H9 (cell line): Measurements from ENCODE around the gene ADGB. TPM values are rescaled to one million over a fixed set of nuclear protein-coding genes. Genes with fewer than 3 reads are reported as not detected.

ENCODE experiments used
- DNase-seq: peaks from one replicate; pipeline ENCODE4 v3.0.0-alpha.2; 2017
- H2AFZ ChIP-seq: one replicate; pipeline ENCODE4 v1.6.1; 2013; ENCODE audit warnings: mild to moderate bottlenecking, low read length, control low read depth, moderate library complexity
- H2AK5ac ChIP-seq: 2 replicates; pipeline ENCODE4 v1.6.1; 2013; ENCODE audit warnings: low read length, control low read depth, mixed read lengths; ENCODE audit not compliant: insufficient read length
- H2BK120ac ChIP-seq: one replicate; pipeline ENCODE4 v1.6.1; 2013; ENCODE audit warnings: low read depth, mild to moderate bottlenecking, low read length, control low read depth, inconsistent platforms; ENCODE audit not compliant: poor library complexity, severe bottlenecking
- H2BK12ac ChIP-seq: 2 replicates; pipeline ENCODE4 v1.6.1; 2013; ENCODE audit warnings: low read length, control low read depth, mixed read lengths, low read depth; ENCODE audit not compliant: insufficient read length
- H2BK15ac ChIP-seq: 2 replicates; pipeline ENCODE4 v1.6.1; 2013; ENCODE audit warnings: low read depth, low read length, control low read depth
- H2BK20ac ChIP-seq: one replicate; pipeline ENCODE4 v1.6.1; 2013; ENCODE audit warnings: low read depth, mild to moderate bottlenecking, low read length, control low read depth, inconsistent platforms; ENCODE audit not compliant: poor library complexity, severe bottlenecking
- H2BK5ac ChIP-seq: 2 replicates; pipeline ENCODE4 v1.6.1; 2013; ENCODE audit warnings: low read length, control low read depth, mixed read lengths; ENCODE audit not compliant: insufficient read length
- H3K14ac ChIP-seq: 2 replicates; pipeline ENCODE4 v1.6.1; 2013; ENCODE audit warnings: low read length, control low read depth; ENCODE audit not compliant: insufficient read depth
- H3K18ac ChIP-seq: 2 replicates; pipeline ENCODE4 v1.6.1; 2013; ENCODE audit warnings: low read depth, mild to moderate bottlenecking, mixed read lengths, low read length, control low read depth; ENCODE audit not compliant: insufficient read length
- H3K23ac ChIP-seq: 2 replicates; pipeline ENCODE4 v1.6.1; 2013; ENCODE audit warnings: low read length, control low read depth, mixed read lengths, low read depth; ENCODE audit not compliant: insufficient read length
- H3K23me2 ChIP-seq: 2 replicates; pipeline ENCODE4 v1.6.1; 2013; ENCODE audit warnings: low read depth, mild to moderate bottlenecking, mixed read lengths, low read length, control low read depth; ENCODE audit not compliant: insufficient read length, poor library complexity, severe bottlenecking
- H3K27ac ChIP-seq: 2 replicates; pipeline ENCODE4 v1.5.1; 2013; ENCODE audit warnings: low read length, control low read depth, mixed read lengths, low read depth; ENCODE audit not compliant: insufficient read length
- H3K27me3 ChIP-seq: 2 replicates; pipeline ENCODE4 v1.6.1; 2013; ENCODE audit warnings: low read length, control low read depth, inconsistent platforms; ENCODE audit not compliant: insufficient read depth
- H3K4ac ChIP-seq: 2 replicates; pipeline ENCODE4 v1.6.1; 2013; ENCODE audit warnings: low read depth, mild to moderate bottlenecking, control low read depth, inconsistent platforms, low read length, moderate library complexity
- H3K4me1 ChIP-seq: 2 replicates; pipeline ENCODE4 v1.6.1; 2013; ENCODE audit warnings: low read length, control low read depth, inconsistent platforms; ENCODE audit not compliant: insufficient read depth
- H3K4me2 ChIP-seq: 2 replicates; pipeline ENCODE4 v1.6.1; 2013; ENCODE audit warnings: low read length, control low read depth, mixed read lengths; ENCODE audit not compliant: insufficient read length, insufficient read depth
- H3K56ac ChIP-seq: 2 replicates; pipeline ENCODE4 v1.6.1; 2013; ENCODE audit warnings: low read depth, mild to moderate bottlenecking, mixed read lengths, low read length, control low read depth; ENCODE audit not compliant: insufficient read length
- H3K79me1 ChIP-seq: 2 replicates; pipeline ENCODE4 v1.6.1; 2013; ENCODE audit warnings: low read depth, mild to moderate bottlenecking, moderate library complexity, low read length, control low read depth, inconsistent platforms; ENCODE audit not compliant: insufficient read depth, poor library complexity, severe bottlenecking
- H3K79me2 ChIP-seq: 2 replicates; pipeline ENCODE4 v1.6.1; 2013; ENCODE audit warnings: low read length, control low read depth, inconsistent platforms; ENCODE audit not compliant: insufficient read depth
- H3K9ac ChIP-seq: 2 replicates; pipeline ENCODE4 v1.6.1; 2013; ENCODE audit warnings: low read length, control low read depth, mixed read lengths; ENCODE audit not compliant: insufficient read length; ENCODE audit errors: extremely low read depth
- H3K9me3 ChIP-seq: one replicate; pipeline ENCODE4 v1.6.1; 2013; ENCODE audit warnings: low read depth, low read length, inconsistent platforms; ENCODE audit not compliant: control insufficient read depth
- H3T11ph ChIP-seq: one replicate; pipeline ENCODE4 v1.6.1; 2013; ENCODE audit warnings: mild to moderate bottlenecking, low read length, control low read depth, inconsistent platforms
- H4K20me1 ChIP-seq: one replicate; pipeline ENCODE4 v1.6.1; 2013; ENCODE audit not compliant: control insufficient read depth, insufficient read length, insufficient read depth
- H4K5ac ChIP-seq: 2 replicates; pipeline ENCODE4 v1.6.1; 2013; ENCODE audit warnings: low read depth, mild to moderate bottlenecking, mixed read lengths, low read length, control low read depth; ENCODE audit not compliant: insufficient read length
- H4K8ac ChIP-seq: replicated peaks from 2 replicates; pipeline ENCODE4 v1.6.1; 2013; ENCODE audit warnings: low read length, control low read depth, mixed read lengths, low read depth; ENCODE audit not compliant: insufficient read length
- H4K91ac ChIP-seq: 2 replicates; pipeline ENCODE4 v1.6.1; 2013; ENCODE audit warnings: low read depth, mild to moderate bottlenecking, moderate library complexity, mixed read lengths, low read length, control low read depth; ENCODE audit not compliant: insufficient read length
- H3K27ac Mint-ChIP-seq, 3 experiments: 2 replicates in 2 of 3; 3 replicates in 1 of 3; pipeline ENCODE4 v1.8.0; 2020 to 2021; ENCODE audit warnings: mixed read lengths in 3 of 3, mild to moderate bottlenecking in 1 of 3, moderate library complexity in 1 of 3
- H3K27me3 Mint-ChIP-seq: 2 replicates; pipeline ENCODE4 v1.8.0; 2021; ENCODE audit warnings: low read depth, mild to moderate bottlenecking, moderate library complexity, mixed read lengths
- H3K36me3 Mint-ChIP-seq, 3 experiments: 2 replicates in 2 of 3; 3 replicates in 1 of 3; pipeline ENCODE4 v1.8.0; 2020 to 2021; ENCODE audit warnings: low read depth in 3 of 3, mixed read lengths in 3 of 3; ENCODE audit not compliant: insufficient read depth in 1 of 3
- H3K4me1 Mint-ChIP-seq, 2 experiments: 2 replicates each; pipeline ENCODE4 v1.8.0; 2020; ENCODE audit warnings: mixed read lengths in 2 of 2
- H3K4me3 Mint-ChIP-seq, 2 experiments: 2 replicates in 1 of 2; 3 replicates in 1 of 2; pipeline ENCODE4 v1.8.0; 2020 to 2021; ENCODE audit warnings: mild to moderate bottlenecking in 2 of 2, mixed read lengths in 2 of 2, moderate library complexity in 1 of 2
- H3K9me3 Mint-ChIP-seq, 2 experiments: 2 replicates in 1 of 2; 3 replicates in 1 of 2; pipeline ENCODE4 v1.8.0; 2020; ENCODE audit warnings: mild to moderate bottlenecking in 2 of 2, mixed read lengths in 2 of 2, moderate library complexity in 1 of 2
- CTCF ChIP-seq: fragments of 200-600 bp; sonication (generic); conservative IDR thresholded peaks from 3 replicates; pipeline ENCODE4 v1.8.0; 2021; ENCODE audit warnings: antibody characterized with exemption, mild to moderate bottlenecking
- WGBS: extraction: QIAGEN DNeasy Blood & Tissue Kit; methylation state at CpG from one replicate; pipeline ENCODE4 v1.1.7; 2013; ENCODE audit warnings: missing lambda C conversion rate, low lambda C conversion rate, mixed read lengths; ENCODE audit not compliant: insufficient read length; ENCODE audit errors: extremely low coverage; 5-methylcytosine and 5-hydroxymethylcytosine counted together
- total RNA-seq: library from RNA; stranded (reverse); gene quantifications from 2 replicates; pipeline ENCODE4 v1.2.1, GENCODE V29; 2021

ADGB gene
- total RNA-seq, 1 experiment from 2014 or later, result not detected

DNA sequence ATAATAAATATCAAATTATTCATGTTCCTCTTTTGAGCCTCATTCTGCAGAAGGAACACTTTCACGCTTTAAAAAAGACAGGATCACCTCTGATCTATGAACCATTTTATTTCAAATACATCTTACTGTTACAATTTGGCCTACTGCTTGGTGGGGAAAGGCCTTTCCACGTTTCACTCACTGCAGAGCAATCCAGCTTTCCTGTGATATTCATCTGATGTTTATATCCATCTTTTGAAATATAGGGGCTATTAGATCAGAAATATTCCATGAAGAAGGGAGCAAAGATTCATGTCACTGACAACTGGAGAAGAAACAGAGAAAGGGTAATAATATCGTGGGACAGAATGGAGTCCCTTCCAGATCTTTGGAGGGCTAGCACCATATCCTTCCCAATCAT is 262.9 kb downstream of the ADGB start:
- Histone ChIP-seq H3K4me2 (no peak overlapping the region), H3K14ac (no peak overlapping the region), H3K23me2 (peaks cover 5% of the 10 kb centered on the region), H2AFZ (no peak overlapping the region), H3K9me3 (no peaks in the 10 kb centered on the region), H4K91ac (no peak overlapping the region), H3K27me3 (no peaks in the 10 kb centered on the region), H2BK20ac (no peak overlapping the region), H4K8ac (no peak overlapping the region), H3K9ac (no peak overlapping the region), H3K4me1 (no peaks in the 10 kb centered on the region), H2BK15ac (no peak overlapping the region), H4K20me1 (no peaks in the 10 kb centered on the region), H3K4ac (no peak overlapping the region), H3K27ac (no peak overlapping the region), H2BK12ac (no peak overlapping the region), H2BK120ac (no peak overlapping the region), H4K5ac (no peak overlapping the region), H3T11ph (no peak overlapping the region), H3K23ac (no peak overlapping the region), H3K79me1 (no peaks in the 10 kb centered on the region), H3K79me2 (no peaks in the 10 kb centered on the region), H3K18ac (no peak overlapping the region), H3K56ac (no peak overlapping the region), H2BK5ac (no peak overlapping the region), H2AK5ac (no peak overlapping the region)
- no peak for TF ChIP-seq CTCF
- H3K4me3 Mint-ChIP-seq, result no peak overlapping the region
- H3K27ac Mint-ChIP-seq, result no peak overlapping the region
- H3K27me3 Mint-ChIP-seq, result no peaks in the 10 kb centered on the region
- H3K4me1 Mint-ChIP-seq, result peaks cover 5 to 6% of the 10 kb centered on the region in 2 experiments
- DNase-seq, result no peak
- no peaks in the 10 kb centered on the region for H3K36me3 Mint-ChIP-seq
- no peaks in the 10 kb centered on the region for H3K9me3 Mint-ChIP-seq
- WGBS, result no CpG with 5 or more reads among the region's 3 CpGs
